Endothelial cell of umbilical vein (primary cell): ENCODE results near the gene GPR160. TPM values are rescaled to one million over a fixed set of nuclear protein-coding genes. Genes with fewer than 3 reads are reported as not detected.

Experiments used
- BruUV-seq: library from RNA; stranded (reverse); fragments of 400-500 nt; replicated peaks from 2 replicates; lab custom pipeline; 2021; lab: Mats Ljungman, UMichigan
- CTCF ChIA-PET: fragments of 300-600, 350-600 bp; sonication (Branson Sonifier 250); formaldehyde crosslinking; loops from one replicate; lab custom pipeline; 2021; ENCODE audit warnings: antibody characterized with exemption, inconsistent platforms; lab: Charles Lee
- POLR2A ChIA-PET: fragments of 300-600, 350-600 bp; sonication (Branson Sonifier 250); formaldehyde crosslinking; loops from one replicate; lab custom pipeline; 2021; ENCODE audit warnings: antibody characterized with exemption, inconsistent platforms; lab: Charles Lee
- DNase-seq: peaks from one replicate; pipeline ENCODE4 v3.0.0-alpha.2; 2011; ENCODE audit warnings: low read depth, low spot score
- FAIRE-seq: peaks from 2 replicates; lab custom pipeline; 2011; peaks lifted over from hg19 to GRCh38; lab: Jason Lieb, UNC
- H2AFZ ChIP-seq: 2 replicates; pipeline ENCODE4 v1.6.0; 2012; ENCODE audit warnings: low read depth, low read length, control low read depth, inconsistent platforms
- H3K27ac ChIP-seq: 2 replicates; pipeline ENCODE4 v1.5.1; 2011; ENCODE audit warnings: low read depth, mild to moderate bottlenecking, control low read depth, low read length, moderate library complexity; ENCODE audit not compliant: insufficient read depth
- H3K27me3 ChIP-seq, 2 experiments: 2 replicates each; pipeline versions ENCODE4 v1.6.0 to v1.6.1; 2011; ENCODE audit warnings: low read length in 2 of 2, mixed read lengths in 1 of 2; ENCODE audit not compliant: control insufficient read depth in 2 of 2, insufficient read depth in 2 of 2
- H3K36me3 ChIP-seq, 2 experiments: 2 replicates in 1 of 2; 3 replicates in 1 of 2; pipeline ENCODE4 v1.5.1; 2011; ENCODE audit warnings: low read length in 2 of 2, mild to moderate bottlenecking in 1 of 2, moderate library complexity in 1 of 2; ENCODE audit not compliant: control insufficient read depth in 2 of 2, insufficient read depth in 2 of 2; ENCODE audit errors: extremely low read depth in 1 of 2
- H3K4me1 ChIP-seq: 3 replicates; pipeline ENCODE4 v1.5.1; 2011; ENCODE audit warnings: mild to moderate bottlenecking, low read length; ENCODE audit not compliant: control insufficient read depth, insufficient read depth; ENCODE audit errors: extremely low read depth
- H3K4me2 ChIP-seq: 2 replicates; pipeline ENCODE4 v1.6.1; 2011; ENCODE audit warnings: low read length, control low read depth, mixed read lengths; ENCODE audit not compliant: insufficient read depth
- H3K4me3 ChIP-seq, 3 experiments: fragments of 200-600 bp in 1 of 3; sonication (generic), shearing (Covaris generic) in 1 of 3; replicated peaks in 1 of 3; 2 replicates each; pipeline ENCODE4 v1.5.1; 2011 to 2016; ENCODE audit warnings: control low read depth in 3 of 3, low read length in 3 of 3, mild to moderate bottlenecking in 2 of 3, inconsistent platforms in 1 of 3, low read depth in 1 of 3, moderate library complexity in 1 of 3; ENCODE audit not compliant: insufficient read depth in 1 of 3
- H3K79me2 ChIP-seq: 2 replicates; pipeline ENCODE4 v1.6.0; 2012; ENCODE audit warnings: low read length, inconsistent platforms; ENCODE audit not compliant: control insufficient read depth, insufficient read depth
- H3K9ac ChIP-seq: replicated peaks from 2 replicates; pipeline ENCODE3; 2011; ENCODE audit warnings: low read length, control low read depth; ENCODE audit not compliant: insufficient read depth; ENCODE audit errors: extremely low read depth
- H3K9me1 ChIP-seq: replicated peaks from 3 replicates; pipeline ENCODE4 v1.6.0; 2011; ENCODE audit warnings: mild to moderate bottlenecking, low read length; ENCODE audit not compliant: control insufficient read depth, insufficient read depth; ENCODE audit errors: extremely low read depth
- H3K9me3 ChIP-seq: replicated peaks from 2 replicates; pipeline ENCODE4 v1.5.1; 2012; ENCODE audit warnings: low read length, inconsistent platforms; ENCODE audit not compliant: control insufficient read depth, insufficient read depth
- H4K20me1 ChIP-seq: replicated peaks from 2 replicates; pipeline ENCODE3; 2011; ENCODE audit warnings: mild to moderate bottlenecking, low read length; ENCODE audit not compliant: control insufficient read depth, insufficient read depth; ENCODE audit errors: extremely low read depth
- EZH2 ChIP-seq: IDR thresholded peaks from 2 replicates; pipeline ENCODE4 v1.6.1; 2012; ENCODE audit warnings: borderline replicate concordance, low read depth, mild to moderate bottlenecking, moderate library complexity, low read length, inconsistent platforms; ENCODE audit not compliant: severe bottlenecking
- FOS ChIP-seq: IDR thresholded peaks from 2 replicates; pipeline ENCODE4 v1.6.1; 2011; ENCODE audit warnings: mild to moderate bottlenecking, low read length, moderate library complexity, borderline replicate concordance; ENCODE audit not compliant: insufficient read depth
- GATA2 ChIP-seq: IDR thresholded peaks from 2 replicates; pipeline ENCODE4 v1.7.0; 2011; ENCODE audit warnings: low read depth, mild to moderate bottlenecking, moderate library complexity, mixed read lengths, low read length; ENCODE audit not compliant: insufficient read length, insufficient read depth
- JUN ChIP-seq: IDR thresholded peaks from 2 replicates; pipeline ENCODE4 v1.6.1; 2011; ENCODE audit warnings: borderline replicate concordance, low read depth; ENCODE audit not compliant: insufficient read length, insufficient read depth
- MYC ChIP-seq: IDR thresholded peaks from one replicate; pipeline ENCODE4 v1.6.1; 2011; ENCODE audit warnings: mild to moderate bottlenecking, low read depth, low read length
- POLR2A ChIP-seq: IDR thresholded peaks from 2 replicates; pipeline ENCODE4 v1.6.1; 2012; ENCODE audit warnings: low read depth, mild to moderate bottlenecking, control low read depth, low read length
- POLR2AphosphoS5 ChIP-seq: IDR thresholded peaks from 2 replicates; pipeline ENCODE4 v1.6.1; 2012; ENCODE audit warnings: low read depth, mild to moderate bottlenecking, control low read depth, low read length, moderate library complexity; ENCODE audit not compliant: insufficient read depth
- dilution Hi-C: fragments of 300-500 bp; cut with MboI; formaldehyde crosslinking; loops from one replicate; pipeline ENCODE4 v1.15.0; 2019; ENCODE audit warnings: low sequenced_read_pairs; ENCODE audit not compliant: extremely low pct_ligation_motif_present
- intact Hi-C: fragments of 100-400 bp; cut with micrococcal nuclease; formaldehyde crosslinking; loops from one replicate; pipeline ENCODE4 v1.10.0; 2022
- polyA plus RNA-seq, 4 experiments: library from polyadenylated mRNA; depleted of rRNA in 3 of 4; stranded (reverse) in 3 of 4; unstranded in 1 of 4; fragments of >200 nt; gene quantifications; 2 replicates each; pipeline versions ENCODE4 v1.2.1 to v1.2.3, GENCODE V29; 2011 to 2012; ENCODE audit warnings: missing spikeins in 1 of 4
- total RNA-seq: library from RNA; stranded (reverse); gene quantifications from 2 replicates; pipeline ENCODE4 v1.2.3, GENCODE V29; 2021
- TF ChIP-seq, protein P1 (sequence below): IDR thresholded peaks from 2 replicates; pipeline ENCODE4 v1.6.1; 2011; ENCODE audit not compliant: insufficient read depth, insufficient read length
- TF ChIP-seq, protein P2 (sequence below), 2 donors: IDR thresholded peaks; 1 replicate in 1 of 2; 2 replicates in 1 of 2; pipeline ENCODE4 v1.5.1; 2011; ENCODE audit warnings: low read length in 2 of 2, mild to moderate bottlenecking in 2 of 2, moderate library complexity in 2 of 2, control low read depth in 1 of 2, inconsistent platforms in 1 of 2, low read depth in 1 of 2; ENCODE audit not compliant: insufficient read depth in 1 of 2; ENCODE audit errors: extremely low read depth in 1 of 2

Gene GPR160
- total and polyA plus RNA-seq, 2 donors (not counting 3 experiments of a cell fraction or from before 2014, with no cell fraction given) = 0.39 to 1.3 TPM

DNA sequence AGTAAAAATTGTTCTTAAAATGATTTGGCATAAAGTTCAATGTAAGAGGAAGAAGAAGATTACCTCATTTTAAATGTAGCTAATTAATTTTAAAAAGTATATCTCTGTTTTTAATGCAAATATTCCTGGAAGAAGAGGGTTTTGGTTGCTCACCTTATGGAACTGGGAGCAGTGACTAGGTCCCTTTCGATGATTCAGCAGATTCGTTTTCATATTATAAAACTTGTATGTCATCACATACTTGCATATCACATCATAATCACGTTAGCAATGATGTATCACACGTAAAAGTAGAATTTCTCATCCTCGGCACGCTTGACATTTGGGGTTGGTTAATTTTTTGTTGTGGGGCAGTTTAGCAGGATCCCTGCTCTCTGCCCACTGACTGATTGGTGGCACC, 47.6 kb downstream of the GPR160 start:
- dilution Hi-C loops = no loop called here
- TF ChIP-seq POLR2A (no peak), JUN (no peak), POLR2AphosphoS5 (no peak), GATA2 (no peak), EZH2 (no peak), FOS (no peak), MYC (no peak)
- TF ChIP-seq, protein P1, sequence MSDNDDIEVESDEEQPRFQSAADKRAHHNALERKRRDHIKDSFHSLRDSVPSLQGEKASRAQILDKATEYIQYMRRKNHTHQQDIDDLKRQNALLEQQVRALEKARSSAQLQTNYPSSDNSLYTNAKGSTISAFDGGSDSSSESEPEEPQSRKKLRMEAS = no peak
- TF ChIP-seq, protein P2, sequence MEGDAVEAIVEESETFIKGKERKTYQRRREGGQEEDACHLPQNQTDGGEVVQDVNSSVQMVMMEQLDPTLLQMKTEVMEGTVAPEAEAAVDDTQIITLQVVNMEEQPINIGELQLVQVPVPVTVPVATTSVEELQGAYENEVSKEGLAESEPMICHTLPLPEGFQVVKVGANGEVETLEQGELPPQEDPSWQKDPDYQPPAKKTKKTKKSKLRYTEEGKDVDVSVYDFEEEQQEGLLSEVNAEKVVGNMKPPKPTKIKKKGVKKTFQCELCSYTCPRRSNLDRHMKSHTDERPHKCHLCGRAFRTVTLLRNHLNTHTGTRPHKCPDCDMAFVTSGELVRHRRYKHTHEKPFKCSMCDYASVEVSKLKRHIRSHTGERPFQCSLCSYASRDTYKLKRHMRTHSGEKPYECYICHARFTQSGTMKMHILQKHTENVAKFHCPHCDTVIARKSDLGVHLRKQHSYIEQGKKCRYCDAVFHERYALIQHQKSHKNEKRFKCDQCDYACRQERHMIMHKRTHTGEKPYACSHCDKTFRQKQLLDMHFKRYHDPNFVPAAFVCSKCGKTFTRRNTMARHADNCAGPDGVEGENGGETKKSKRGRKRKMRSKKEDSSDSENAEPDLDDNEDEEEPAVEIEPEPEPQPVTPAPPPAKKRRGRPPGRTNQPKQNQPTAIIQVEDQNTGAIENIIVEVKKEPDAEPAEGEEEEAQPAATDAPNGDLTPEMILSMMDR (IDR thresholded peaks at IDR 0.05; ENCODE audit: extremely low read depth in 1 of 2, insufficient read depth in 1 of 2, low read depth in 1 of 2, low read length in 2 of 2) = no peak
- Histone ChIP-seq H3K9me1 (no peaks in the 10 kb centered on the region), H3K4me2 (no peak overlapping the region), H3K36me3 (no peaks in the 10 kb centered on the region), H3K27ac (no peak overlapping the region), H4K20me1 (no peaks in the 10 kb centered on the region), H3K9me3 (no peaks in the 10 kb centered on the region), H3K4me3 (no peak overlapping the region), H3K27me3 (no peaks in the 10 kb centered on the region), H3K4me1 (no peaks in the 10 kb centered on the region), H3K9ac (no peak overlapping the region), H3K79me2 (no peaks in the 10 kb centered on the region), H2AFZ (no peak overlapping the region)
- BruUV-seq = no TSS peak
- ChIA-PET POLR2A (no interaction called here), CTCF (no interaction called here)
- no peak for DNase-seq
- no peak for FAIRE-seq
- intact Hi-C loops = no loop called here
